NCI-H128 (cell line): ENCODE data around the gene PSMA1.
"Not testable (repeated sequence)": the region's sequence is repeated elsewhere in the genome, so short reads cannot be mapped to it uniquely, and the experiment has no call there.

Source experiments
- DNase-seq: peaks from one replicate; lab custom pipeline; 2025; ENCODE audit not compliant: unreplicated experiment; lab: John Stamatoyannopoulos, UW

The PSMA1 gene

DNA sequence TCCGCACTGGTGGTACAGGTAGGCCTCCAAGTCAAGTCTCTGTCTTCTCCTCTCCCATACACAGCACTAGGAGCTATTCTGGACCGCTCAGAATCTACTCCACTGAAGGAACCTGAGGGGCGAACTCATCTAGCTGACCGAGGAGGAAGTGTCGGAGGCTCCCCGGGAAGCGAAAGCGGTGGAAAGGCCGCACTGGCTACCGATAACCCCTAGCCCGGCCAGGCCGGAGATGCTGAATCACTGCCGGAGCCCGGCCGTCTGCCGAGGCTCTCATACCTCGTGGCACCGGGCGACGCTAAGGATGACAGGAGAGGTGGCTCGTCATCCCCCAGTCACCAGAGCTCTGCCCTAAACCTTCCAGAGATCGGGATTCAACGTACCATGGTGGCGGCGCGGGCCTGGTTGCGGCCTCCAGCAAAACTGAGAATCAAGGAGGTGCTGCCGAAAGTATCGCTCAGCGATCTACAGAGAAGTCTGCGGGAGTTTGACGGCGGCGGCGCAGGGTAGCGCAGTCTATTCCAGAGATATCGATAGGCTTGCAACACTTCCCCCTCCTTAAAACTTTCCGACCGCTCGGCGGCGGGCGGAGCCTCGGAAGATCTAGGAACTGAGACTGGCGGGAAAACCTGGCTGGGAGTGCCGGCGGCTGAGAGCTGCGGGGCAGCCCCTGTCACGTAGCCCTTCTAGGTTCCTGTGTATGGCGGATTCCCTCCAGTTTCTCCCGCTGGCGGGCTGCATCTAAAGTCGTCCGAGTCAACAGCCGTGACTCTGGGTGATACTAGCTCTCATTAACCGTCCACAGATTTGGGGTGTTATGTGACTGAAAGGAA lies at the start of gene PSMA1:
Gene PSMA1, minus strand, starts transcription at position 470 of the 830 bp plus-strand sequence. Its CDS starts 87 bp downstream, at position 383.
- DNase-seq = peak; percentile 94

DNA sequence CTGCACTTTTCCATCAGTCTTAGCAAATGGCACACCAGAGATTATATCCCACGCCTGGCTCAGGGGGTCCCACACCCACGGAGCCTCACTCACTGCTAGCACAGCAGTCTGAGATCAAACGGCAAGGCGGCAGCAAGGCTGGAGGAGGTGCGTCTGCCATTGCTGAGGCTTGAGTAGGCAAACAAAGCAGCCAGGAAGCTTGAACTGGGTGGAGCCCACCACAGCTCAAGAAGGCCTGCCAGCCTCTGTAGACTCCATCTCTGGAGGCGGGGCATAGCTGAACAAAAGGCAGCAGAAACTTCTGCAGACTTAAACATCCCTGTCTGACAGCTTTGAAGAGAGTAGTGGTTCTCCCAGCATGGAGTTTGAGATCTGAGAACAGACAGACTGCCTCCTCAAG lies 49.3 kb upstream of the PSMA1 start:
- DNase-seq = not testable (repeated sequence)

DNA sequence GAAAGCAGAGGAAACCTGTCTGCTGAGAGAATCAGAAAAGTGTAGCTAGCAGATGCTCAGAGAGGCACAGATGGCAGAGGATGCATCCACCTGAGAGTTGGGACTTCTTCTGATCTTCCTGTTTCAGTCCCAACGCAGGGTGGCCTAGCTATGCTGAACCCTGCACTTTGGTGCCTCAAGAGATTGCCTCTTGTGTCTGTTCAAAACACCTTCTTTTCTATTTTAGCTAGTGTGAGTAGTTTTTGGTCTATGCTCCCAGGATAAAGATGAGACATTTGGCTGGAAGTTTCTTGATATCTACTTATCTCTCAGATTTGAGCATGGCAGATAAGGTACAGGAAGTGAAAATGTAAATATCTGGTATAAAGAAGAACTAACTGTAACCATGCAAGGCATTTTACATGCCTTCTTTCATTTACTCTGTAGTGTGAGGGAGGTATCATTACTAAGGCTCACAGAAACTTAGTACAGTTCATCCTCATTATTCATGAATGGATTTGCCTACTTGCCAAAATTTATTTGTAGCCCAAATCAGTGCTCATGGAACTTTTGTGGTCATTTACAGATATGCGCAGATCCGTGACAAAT lies 47.0 kb upstream of the PSMA1 start:
- no peak for DNase-seq

DNA sequence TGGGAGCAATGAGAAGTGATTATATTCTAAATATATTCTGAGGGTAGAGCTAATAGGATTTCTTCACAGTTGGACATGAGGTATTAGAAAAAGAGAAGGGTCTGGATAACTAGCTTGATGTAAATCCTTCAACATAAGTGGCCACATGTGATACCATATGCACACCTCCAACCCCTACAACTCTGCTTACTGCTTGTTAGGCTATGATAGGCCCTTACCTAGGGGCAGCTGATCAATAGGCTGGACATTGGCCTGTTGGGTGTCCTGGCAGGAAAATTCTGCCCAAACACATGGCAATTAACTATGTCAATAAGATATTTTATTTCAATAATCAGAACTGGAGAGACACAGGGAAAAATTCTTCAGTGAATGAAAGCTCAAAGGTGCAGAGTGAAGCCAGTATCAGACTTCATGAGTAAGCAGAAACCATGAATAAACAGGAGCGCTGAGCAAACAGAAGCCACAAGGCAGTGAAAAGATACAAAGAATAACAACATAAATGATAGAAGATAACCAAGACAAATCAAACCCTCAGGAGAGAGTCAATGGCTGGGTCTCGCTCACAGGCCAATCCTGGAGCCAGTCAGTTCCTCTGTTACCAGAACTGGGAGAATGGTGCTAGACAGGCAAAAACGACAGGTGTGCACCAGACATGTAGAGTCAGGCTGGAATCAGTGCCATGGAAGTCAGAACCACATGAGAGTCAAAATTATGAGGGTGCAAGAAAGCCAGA lies 46.3 kb upstream of the PSMA1 start:
- no peak for DNase-seq

DNA sequence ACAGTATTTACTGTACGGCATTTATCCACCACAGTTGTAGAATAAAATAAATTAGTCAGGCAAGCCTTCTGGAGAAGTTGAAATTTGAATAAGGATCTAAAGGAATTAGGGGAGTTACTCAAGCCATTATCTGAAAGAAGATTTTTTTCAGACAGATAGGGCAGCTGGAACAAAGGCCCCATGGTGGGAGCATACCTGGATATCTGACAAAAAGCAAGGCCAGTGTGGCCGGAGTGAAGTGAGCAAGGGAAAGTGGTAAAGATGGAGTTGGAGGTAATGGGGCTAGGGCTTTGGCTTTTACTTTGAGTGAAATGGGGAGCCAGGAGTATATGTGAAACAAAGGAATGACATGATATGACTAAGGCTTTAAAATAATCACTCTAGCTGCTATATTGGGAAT lies 45.7 kb upstream of the PSMA1 start:
- DNase-seq = no peak

DNA sequence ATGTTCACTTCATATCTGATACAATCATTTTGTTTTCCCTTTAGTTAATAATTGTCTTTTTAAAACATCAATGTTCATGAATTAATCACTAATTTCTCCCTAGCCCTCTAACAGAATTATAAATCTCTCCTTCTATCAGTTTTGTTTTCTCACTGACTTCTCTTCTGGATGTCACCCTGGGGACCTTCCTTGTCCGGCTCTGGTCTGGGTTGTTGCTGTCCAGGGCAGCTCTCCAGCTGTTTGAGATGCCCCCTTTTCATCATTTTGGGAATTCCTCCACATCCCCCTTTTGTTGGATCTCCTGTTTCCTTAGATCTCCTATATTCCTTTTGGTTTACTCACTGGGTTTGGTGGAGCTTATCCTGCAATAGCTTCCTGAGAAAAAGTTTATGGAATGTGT lies 35.6 kb upstream of the PSMA1 start:
- DNase-seq = no peak

DNA sequence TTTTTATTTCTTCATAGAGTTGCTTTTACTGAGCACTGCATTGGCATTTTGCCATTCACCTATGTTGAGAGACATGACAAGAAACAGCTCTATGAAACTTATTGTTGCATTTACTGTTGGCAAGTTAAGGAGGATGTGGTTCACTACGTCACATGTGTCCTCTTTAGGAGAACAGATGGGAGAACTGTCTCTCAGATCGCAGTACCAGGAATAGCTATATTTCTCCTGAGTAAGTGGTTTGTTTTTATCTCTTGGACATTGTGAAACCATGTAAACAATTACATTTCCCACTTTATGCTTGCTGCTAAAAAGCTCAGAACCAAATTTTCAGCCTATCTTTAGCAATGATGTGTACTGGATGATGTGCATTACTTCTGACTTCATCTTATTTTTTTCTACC lies 34.8 kb upstream of the PSMA1 start:
- no peak for DNase-seq

DNA sequence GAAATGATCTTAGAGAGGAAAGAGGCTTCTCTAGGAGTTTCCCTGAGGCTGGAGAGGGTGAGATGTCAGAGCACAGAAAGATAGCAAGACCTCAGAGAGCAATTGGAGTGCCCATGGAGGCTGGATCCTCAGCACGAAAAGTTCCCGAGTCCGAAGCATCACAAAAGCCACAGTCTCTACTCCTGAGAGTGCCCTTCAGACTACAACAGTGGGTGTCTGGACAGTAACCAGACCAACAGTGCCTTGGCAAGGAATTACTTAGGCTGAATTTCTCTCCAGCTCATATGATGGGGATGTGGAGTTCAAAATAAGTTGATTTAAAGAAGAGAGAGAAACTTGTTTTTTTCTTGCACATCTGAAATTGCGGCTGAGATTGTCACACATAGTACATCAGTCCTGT lies 31.9 kb upstream of the PSMA1 start:
- no peak for DNase-seq

DNA sequence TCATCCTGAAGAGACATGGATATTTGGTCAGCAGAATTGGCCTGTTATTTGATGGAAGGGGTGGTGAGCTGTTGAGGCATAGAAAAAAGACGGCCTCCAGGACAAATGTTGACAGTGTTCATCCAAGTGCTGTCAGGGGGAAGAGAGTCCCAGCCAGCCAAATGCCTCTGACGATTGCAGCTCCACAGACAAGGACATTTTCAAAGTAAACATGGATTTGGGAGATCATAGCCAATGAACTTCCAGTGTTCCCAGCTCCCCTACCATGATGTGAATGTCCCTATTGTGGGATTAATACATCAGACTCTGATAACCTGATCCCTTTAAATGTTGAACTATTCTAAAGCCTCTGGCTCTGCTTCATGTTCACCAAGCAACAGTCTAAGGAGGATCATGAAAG lies 31.2 kb upstream of the PSMA1 start:
- no peak for DNase-seq

DNA sequence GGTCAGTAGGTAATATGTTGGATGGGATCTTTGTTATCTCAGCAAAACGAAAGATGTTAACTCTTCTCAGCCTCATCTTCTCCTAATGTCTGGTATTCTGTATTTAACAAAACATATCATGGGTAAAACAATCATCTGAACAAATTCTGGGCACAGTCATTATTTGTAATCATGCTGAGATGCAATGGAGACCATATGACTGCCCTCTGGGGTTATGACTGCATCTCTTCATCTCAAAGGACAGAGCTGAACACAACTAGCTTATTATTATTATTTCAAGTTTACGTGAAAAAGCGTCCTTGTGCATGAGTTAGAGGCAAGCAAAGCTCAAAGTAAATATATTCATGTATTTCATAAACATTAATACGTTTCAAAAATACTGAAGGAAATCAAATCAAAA lies 29.7 kb upstream of the PSMA1 start:
- no peak for DNase-seq

DNA sequence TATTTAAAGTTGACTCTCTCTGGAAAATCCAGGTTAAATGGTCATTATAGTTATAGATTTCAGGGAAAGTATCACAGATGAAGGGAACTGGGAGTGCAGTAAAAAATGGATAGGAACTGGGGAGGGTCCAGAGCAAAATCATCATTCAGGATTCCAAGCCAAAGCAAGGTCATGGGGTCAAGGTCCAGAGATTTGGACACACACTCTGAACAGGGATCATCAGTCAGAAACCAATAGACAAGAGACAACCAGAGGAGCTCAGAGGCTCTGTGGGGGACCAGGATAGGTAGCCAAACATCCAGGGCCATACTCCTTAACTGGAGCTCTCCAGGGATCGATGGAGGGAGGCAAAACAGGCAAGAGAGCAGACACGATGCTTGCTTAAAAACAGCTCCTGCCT lies 27.3 kb upstream of the PSMA1 start:
- no peak for DNase-seq

DNA sequence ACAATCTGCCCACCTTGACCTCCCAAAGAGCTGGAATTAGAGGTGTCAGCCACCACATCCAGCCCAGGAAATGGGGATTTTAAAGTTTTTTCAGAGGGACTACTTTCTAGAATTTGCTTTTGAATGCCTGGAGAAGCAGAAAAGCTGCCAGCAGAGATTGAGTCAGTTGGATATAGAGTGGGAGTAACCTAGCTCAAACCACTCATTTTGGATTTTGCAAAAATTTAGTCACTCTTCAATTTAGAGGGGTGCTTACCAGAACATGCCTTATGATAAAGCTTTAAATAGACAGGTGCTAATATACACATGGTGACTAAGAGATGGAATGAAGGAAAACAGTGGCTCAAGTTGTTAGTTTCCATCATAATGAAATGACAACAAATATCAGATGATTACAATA lies 26.5 kb upstream of the PSMA1 start:
- DNase-seq = no peak

DNA sequence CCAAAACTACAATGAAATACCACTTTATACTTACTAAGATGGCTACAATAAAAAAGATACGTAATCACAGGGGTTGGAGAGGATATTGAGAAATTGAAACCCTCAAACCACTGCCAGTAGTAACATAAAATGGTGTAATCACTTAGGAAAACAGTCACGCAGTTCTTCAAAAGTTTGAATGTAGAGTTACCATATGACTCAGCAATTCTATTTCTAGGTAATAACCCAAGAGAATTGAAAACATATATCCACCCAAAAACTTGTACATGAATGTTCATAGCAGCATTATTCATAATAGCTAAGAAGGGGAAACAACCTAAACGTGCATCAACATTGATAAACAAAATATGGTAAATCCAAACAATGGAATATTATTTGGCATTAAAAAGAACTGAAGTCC lies 24.4 kb upstream of the PSMA1 start:
- no peak for DNase-seq

DNA sequence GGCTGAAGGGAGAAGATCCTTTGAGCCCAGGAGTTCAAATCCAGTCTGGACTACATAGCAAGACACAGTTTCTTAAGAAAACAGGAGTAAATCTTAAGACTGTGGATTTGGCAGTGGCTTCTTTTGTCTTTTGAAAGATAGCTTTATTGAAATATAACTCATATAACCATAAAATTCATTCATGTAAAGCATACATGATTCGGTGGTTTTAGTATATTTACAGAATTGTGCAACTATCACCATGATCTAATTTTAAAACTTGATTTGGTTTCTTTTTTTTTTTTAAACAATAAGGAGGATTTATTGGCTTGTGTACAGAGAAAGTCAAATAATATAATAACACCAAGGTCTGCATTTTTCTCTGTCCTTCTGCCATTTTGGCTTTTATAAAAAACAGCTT lies 23.1 kb upstream of the PSMA1 start:
- no peak for DNase-seq

DNA sequence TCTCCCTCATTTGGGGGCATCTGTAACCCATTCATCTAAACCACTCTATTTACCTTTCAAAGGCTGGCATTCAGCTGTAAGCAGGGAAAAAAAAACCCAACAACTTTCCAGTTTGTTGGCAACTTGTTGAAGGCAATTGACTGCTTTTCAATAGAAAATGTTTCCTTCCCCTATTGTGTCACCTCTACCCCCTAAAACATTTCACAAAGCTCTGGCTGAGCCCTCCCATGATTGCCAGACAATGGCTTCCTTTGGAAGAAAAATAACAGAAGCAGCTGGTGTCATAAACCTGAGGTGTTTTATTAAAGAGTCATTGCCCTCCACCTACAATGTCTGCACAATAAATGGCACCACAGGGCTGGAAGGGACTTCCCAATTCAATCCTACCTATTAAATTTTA lies 22.1 kb upstream of the PSMA1 start:
- DNase-seq = peak; percentile 28

DNA sequence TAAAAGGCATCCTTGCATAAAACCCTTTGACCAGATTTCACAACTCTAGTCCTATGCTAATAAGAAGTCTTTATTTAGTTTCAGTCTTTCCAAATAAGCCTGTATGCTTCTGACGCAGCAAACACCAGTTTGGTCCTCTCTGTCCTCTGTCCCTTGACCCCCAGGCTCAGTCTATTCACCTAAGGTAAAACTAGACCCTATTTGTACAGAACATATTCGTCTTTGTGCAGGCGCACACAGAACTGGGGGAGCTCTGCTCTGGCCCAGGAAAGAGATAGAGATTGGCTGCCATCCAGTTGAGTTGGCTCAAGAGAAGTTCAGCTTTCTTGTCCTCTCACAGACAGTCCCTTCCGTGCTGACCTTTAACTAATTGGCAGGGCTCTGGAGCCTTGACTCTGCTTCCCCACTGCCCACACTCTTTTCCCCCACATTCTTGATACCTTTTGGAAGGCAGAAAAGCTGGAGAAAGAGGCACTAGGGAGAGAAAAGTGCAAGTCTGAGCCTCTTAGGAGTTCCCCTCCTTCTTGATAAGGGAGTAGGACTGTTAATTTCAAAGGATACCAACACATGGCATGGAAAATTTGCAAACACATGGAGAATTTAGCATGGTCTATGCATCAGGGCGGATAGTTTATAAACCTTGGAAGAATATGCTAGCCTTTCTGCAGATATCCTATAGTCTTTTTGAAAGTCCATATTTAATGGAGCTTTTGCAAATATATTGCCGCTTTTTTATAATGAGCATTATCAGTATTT lies 21.2 kb upstream of the PSMA1 start:
- DNase-seq = no peak

DNA sequence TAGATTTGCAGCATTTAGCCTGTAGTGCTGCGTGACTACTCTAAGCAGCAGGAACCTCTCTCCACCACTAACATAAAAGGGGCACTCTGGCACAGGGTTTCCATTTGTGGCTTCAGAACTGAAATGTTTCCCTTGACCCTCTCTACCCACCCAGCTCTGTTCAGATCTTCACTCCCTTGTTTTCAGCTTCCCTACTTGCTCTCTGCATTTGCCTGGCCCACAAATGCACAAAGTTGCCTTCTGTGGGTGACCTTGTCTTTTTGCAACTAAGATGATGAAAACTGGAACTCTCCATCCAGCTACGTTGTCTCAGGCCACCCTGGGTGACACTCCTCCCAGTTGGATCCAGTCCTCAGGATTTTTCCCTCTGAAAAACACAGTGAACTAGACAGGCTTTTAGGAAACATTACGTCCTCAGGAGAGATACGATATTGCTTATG lies 19.8 kb upstream of the PSMA1 start:
- no peak for DNase-seq

DNA sequence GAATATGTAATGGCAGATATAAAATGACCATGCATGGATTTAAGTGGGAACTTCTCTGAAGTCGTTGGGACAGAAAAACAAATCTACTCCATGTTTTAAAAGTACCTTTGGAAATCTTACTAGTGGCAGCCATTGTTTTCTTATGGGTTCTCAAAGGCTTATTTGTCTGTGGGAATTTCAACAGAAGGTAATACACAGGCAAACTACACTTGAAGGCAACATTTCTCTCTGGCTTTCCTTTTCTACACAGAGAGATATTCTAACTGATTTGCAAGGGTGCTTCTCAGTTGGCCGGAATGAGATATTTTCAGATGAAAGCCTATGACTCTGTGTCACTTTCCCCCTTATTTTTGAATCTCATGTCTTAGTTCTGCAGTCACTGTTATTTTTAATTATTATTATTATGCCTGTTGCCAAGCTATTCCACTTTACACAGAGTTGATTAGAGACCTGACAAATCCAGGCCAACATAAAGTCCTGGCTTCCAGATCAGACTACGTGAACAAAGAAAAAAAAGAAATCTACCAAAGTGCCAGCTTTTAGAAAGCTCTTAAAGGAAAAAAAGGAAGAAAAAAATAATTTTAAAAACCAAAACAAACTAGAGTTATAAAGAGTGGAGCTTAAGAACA lies 18.9 kb upstream of the PSMA1 start:
- no peak for DNase-seq

DNA sequence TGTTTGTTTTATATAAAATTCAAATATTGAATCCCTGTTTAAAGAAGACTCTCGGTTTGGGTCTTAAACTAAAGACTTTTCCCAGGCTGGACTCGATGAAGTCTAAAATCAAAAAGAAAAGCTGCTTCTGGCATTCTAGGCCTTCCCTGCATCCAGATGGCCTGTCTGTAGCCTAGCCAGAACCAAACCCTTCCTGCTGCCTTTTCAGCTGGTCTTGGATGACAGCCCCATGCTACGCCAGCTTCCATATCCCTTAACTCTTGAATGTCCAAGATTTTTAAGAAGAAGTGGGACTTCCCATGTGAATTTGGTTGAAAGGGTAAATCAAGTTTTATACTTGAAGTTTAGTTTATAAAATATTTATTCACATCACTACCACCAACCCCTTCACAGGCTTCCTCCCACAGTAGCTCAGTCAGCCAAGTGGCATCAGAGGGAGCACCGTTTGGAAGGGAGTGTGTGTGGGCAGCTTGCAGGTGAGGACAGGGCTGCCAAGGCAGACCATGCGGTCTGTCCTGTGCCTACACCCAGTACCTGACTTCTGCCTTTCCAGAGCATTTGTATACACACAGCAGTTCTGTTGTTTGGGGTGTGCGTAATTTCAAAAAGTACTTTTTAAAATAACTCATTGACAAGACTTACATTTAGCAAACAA lies 18.2 kb upstream of the PSMA1 start:
- DNase-seq = no peak

DNA sequence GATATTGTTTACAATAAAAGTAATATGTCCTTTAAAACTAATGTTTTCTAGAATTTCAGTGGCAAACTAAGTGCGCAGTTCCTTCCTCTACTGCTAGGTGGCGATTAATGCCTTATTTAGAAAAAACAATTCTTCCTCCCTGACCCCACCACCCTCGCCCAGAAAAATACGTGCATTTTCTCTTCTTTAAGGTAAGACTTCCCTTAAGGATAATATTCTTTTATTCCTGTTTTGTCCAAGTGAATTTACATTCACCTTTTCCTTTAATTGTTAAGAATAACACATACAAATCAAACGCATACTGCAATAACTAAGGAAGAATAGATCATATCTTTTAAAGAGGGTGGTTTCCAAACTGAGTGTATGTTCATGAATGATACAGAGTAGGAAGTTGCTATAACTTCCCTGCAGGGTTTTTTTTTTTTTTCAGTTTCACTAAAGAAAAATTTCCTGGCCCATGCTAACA lies 17.0 kb upstream of the PSMA1 start:
- DNase-seq = no peak
